ENCODE measurements around the gene SNX25. TPM values are rescaled to one million over a fixed set of nuclear protein-coding genes. Genes with fewer than 3 reads are reported as not detected.
"Not testable (repeated sequence)": the region's sequence is repeated elsewhere in the genome, so short reads cannot be mapped to it uniquely, and the experiment has no call there.

SNX25 gene
- polyA plus RNA-seq, 4 donors: 20.2 to 28.5 (median 23.5) TPM

- no peak for DNase-seq (ENCODE audit: low read depth in 4 of 4, low spot score in 2 of 4)
Observed at GRCh38 chr4:185204238-185204910, 5.0 kb upstream of the SNX25 start.

GRCh38 chr4:185205073-185205472, 4.3 kb upstream of the SNX25 start:
- not testable (repeated sequence) for DNase-seq (ENCODE audit: low read depth in 4 of 4, low spot score in 2 of 4)

- no peak for DNase-seq (ENCODE audit: low read depth in 4 of 4, low spot score in 2 of 4)
Observed at GRCh38 chr4:185205697-185206342, 3.6 kb upstream of the SNX25 start.

GRCh38 chr4:185207466-185207865, 1.9 kb upstream of the SNX25 start:
- no peak for DNase-seq (ENCODE audit: low read depth in 4 of 4, low spot score in 2 of 4)

GRCh38 chr4:185209852-185210101, 379 bp downstream of the SNX25 start:
- DNase-seq (ENCODE audit: low read depth in 4 of 4, low spot score in 2 of 4): not testable (repeated sequence)

GRCh38 chr4:185210102-185210981, 944 bp downstream of the SNX25 start:
- no peak for DNase-seq (ENCODE audit: low read depth in 4 of 4, low spot score in 2 of 4)

- DNase-seq (ENCODE audit: low read depth in 4 of 4, low spot score in 2 of 4): no peak
Observed at GRCh38 chr4:185211035-185211434, 1.6 kb downstream of the SNX25 start.

GRCh38 chr4:185211641-185212040, 2.2 kb downstream of the SNX25 start:
- DNase-seq (ENCODE audit: low read depth in 4 of 4, low spot score in 2 of 4): no peak

- no peak for DNase-seq (ENCODE audit: low read depth in 4 of 4, low spot score in 2 of 4)
Observed at GRCh38 chr4:185212581-185212980, 3.2 kb downstream of the SNX25 start.

- no peak for DNase-seq (ENCODE audit: low read depth in 4 of 4, low spot score in 2 of 4)
Observed at GRCh38 chr4:185213877-185214276, 4.5 kb downstream of the SNX25 start.

- DNase-seq (ENCODE audit: low read depth in 4 of 4, low spot score in 2 of 4): no peak
Observed at GRCh38 chr4:185215261-185215660, 5.9 kb downstream of the SNX25 start.

- DNase-seq (ENCODE audit: low read depth in 4 of 4, low spot score in 2 of 4): no peak
Observed at GRCh38 chr4:185217408-185217975, 8.1 kb downstream of the SNX25 start.

- no peak for DNase-seq (ENCODE audit: low read depth in 4 of 4, low spot score in 2 of 4)
Observed at GRCh38 chr4:185218312-185218711, 8.9 kb downstream of the SNX25 start.

GRCh38 chr4:185219551-185220344, 10.3 kb downstream of the SNX25 start:
- no peak for DNase-seq (ENCODE audit: low read depth in 4 of 4, low spot score in 2 of 4)

- no peak for DNase-seq (ENCODE audit: low read depth in 4 of 4, low spot score in 2 of 4)
Observed at GRCh38 chr4:185221491-185221890, 12.1 kb downstream of the SNX25 start.

GRCh38 chr4:185221912-185222311, 12.5 kb downstream of the SNX25 start:
- DNase-seq (ENCODE audit: low read depth in 4 of 4, low spot score in 2 of 4): no peak

GRCh38 chr4:185222598-185222997, 13.2 kb downstream of the SNX25 start:
- no peak for DNase-seq (ENCODE audit: low read depth in 4 of 4, low spot score in 2 of 4)

GRCh38 chr4:185224597-185224996, 15.2 kb downstream of the SNX25 start:
- DNase-seq (ENCODE audit: low read depth in 4 of 4, low spot score in 2 of 4): no peak

- DNase-seq (ENCODE audit: low read depth in 4 of 4, low spot score in 2 of 4): no peak
Observed at GRCh38 chr4:185225940-185226339, 16.5 kb downstream of the SNX25 start.

- no peak for DNase-seq (ENCODE audit: low read depth in 4 of 4, low spot score in 2 of 4)
Observed at GRCh38 chr4:185227131-185227551, 17.7 kb downstream of the SNX25 start.
